PC-3 (cell line): Measurements from ENCODE around the gene THRB.

Experiments
- CTCF ChIP-seq: fragments of 300-600 bp; sonication (generic); conservative IDR thresholded peaks from 2 replicates; pipeline ENCODE4 v1.5.1; 2017; ENCODE audit warnings: antibody characterized with exemption, low read depth, mild to moderate bottlenecking, low read length
- EZH2 ChIP-seq: fragments of 300-600 bp; sonication (generic); IDR thresholded peaks from one replicate; pipeline ENCODE4 v1.6.1; 2017; ENCODE audit warnings: antibody characterized with exemption, mild to moderate bottlenecking, low read length; ENCODE audit not compliant: unreplicated experiment

- TF ChIP-seq CTCF (no peak), EZH2 (no peak)
Observed at GRCh38 chr3:24426896-24427295, 67.8 kb downstream of the THRB start.
